ENCODE results near the gene HSPA1L.

Gene HSPA1L

GRCh38 chr6:31792761-31793171 lies 22.3 kb downstream of the HSPA1L start:
- no peak for DNase-seq (ENCODE audit: low read depth)
- H3K4me3 ChIP-seq (ENCODE audit: low read depth, low read length) = no peak overlapping the region

GRCh38 chr6:31792090-31792374 lies 23.1 kb downstream of the HSPA1L start:
- no peak overlapping the region for H3K4me3 ChIP-seq (ENCODE audit: low read depth, low read length)
- no peak for DNase-seq (ENCODE audit: low read depth)

GRCh38 chr6:31791324-31792089 lies 23.6 kb downstream of the HSPA1L start:
- H3K4me3 ChIP-seq (ENCODE audit: low read depth, low read length) = no peak overlapping the region
- DNase-seq (ENCODE audit: low read depth) = no peak

- DNase-seq (ENCODE audit: low read depth) = no peak
- no peak overlapping the region for H3K4me3 ChIP-seq (ENCODE audit: low read depth, low read length)
Observed at GRCh38 chr6:31785475-31785874, 29.6 kb downstream of the HSPA1L start.

- no peak for DNase-seq (ENCODE audit: low read depth)
- no peak overlapping the region for H3K4me3 ChIP-seq (ENCODE audit: low read depth, low read length)
Observed at GRCh38 chr6:31784098-31784925, 30.8 kb downstream of the HSPA1L start.

DNA sequence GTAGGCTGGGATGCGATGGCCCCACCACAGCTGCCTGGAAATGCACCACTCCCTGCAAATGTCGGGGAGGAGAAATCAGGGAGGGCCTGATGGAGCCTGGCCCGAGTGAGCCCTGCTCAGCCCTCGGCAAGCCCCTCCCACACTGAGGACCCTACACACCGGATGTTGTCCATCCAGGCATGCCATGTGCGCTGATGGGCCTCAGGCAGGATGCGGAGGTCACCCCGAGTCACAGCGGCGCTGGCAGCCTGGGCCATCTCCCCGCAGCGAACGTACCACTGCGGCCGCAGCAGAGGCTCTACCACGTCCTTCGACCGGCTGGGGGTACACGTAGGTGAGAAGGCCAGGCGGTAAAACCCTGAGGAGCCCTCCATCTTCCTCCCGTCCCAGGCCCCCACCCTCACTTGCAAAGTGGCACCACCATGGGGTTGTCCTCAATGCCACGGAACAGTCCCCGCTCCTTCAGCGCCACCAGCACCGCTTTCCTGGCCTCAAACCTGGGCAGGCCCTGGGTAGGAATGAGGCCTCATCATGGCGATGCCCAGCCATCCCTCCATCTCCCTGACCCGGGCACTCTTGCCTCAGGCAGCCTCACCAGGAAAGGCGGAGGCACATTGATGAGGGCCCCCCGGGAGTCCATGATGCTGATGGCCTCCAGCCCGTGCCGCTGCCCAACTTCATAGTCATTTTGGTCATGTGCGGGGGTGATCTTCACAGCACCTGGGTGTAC lies 32.8 kb downstream of the HSPA1L start:
- no peak overlapping the region for H3K4me3 ChIP-seq (ENCODE audit: low read depth, low read length)
- no peak for DNase-seq (ENCODE audit: low read depth)

GRCh38 chr6:31781244-31782125 lies 33.6 kb downstream of the HSPA1L start:
- H3K4me3 ChIP-seq (ENCODE audit: low read depth, low read length) = no peak overlapping the region
- no peak for DNase-seq (ENCODE audit: low read depth)

DNA sequence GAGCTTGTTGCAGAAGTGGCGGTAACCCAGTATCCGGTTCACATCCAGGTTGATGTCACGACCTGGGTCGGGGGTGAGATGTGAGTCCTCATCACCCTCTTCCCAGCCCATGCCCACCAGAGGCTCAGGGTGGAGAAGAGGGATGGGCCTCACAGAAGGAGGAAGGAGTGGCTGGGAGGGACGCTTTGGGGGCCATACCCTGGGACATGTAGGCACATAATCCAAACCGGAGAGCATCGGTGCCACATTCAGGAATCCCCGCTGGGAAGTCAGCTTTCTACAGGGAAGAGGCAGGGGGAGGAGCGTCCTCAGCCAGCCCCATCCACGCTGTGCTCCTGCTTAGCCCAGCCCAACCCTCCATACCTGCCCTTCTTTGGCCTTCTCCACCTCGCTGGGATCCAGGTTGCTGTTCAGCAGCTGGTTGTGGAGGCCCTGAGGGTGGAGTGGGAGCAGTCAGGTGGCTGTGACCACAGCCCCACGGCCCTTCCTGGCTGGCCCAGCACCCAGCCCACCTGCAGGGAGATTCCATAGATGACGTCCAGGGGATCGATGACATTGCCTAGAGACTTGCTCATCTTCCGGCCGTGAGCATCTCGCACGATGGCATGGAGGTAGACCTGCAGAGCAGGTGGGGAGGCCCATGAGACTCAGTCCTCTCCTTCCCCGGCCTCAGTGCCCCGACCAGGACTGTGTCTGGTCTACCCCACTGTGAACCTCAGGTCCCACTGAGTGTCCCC lies 34.4 kb downstream of the HSPA1L start:
- H3K4me3 ChIP-seq (ENCODE audit: low read depth, low read length) = no peak overlapping the region
- DNase-seq (ENCODE audit: low read depth) = no peak

DNA sequence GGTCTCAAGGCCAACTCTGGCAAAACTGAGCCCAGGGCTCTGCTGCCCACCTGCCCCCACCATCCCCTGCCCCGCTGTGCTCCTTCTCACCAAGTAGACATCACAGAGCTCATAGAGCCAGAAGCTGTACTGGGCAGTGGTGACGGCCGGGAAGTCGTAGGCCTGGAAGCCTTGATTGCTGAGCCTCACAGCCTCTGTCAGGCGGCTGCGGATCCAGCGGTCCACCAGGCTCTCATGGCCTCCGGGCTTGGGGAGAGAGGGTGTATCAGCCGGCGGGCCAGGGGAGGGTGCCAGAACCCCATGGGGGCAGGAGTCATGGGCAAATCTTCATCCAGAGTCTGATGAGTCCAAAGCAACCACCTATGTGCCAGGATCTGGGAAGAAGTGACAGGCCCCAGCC lies 35.2 kb downstream of the HSPA1L start:
- no peak overlapping the region for H3K4me3 ChIP-seq (ENCODE audit: low read depth, low read length)

GRCh38 chr6:31778999-31779885 lies 35.8 kb downstream of the HSPA1L start:
- H3K4me3 ChIP-seq (ENCODE audit: low read depth, low read length) = no peak overlapping the region
- no peak for DNase-seq (ENCODE audit: low read depth)

More for the DNA sequence above, 35.2 kb downstream of the HSPA1L start:
- DNase-seq (ENCODE audit: low read depth) = no peak

- no peak overlapping the region for H3K4me3 ChIP-seq (ENCODE audit: low read depth, low read length)
- DNase-seq (ENCODE audit: low read depth) = no peak
Observed at GRCh38 chr6:31778193-31778592, 36.9 kb downstream of the HSPA1L start.

- no peak overlapping the region for H3K4me3 ChIP-seq (ENCODE audit: low read depth, low read length)
- no peak for DNase-seq (ENCODE audit: low read depth)
Observed at GRCh38 chr6:31777667-31778050, 37.4 kb downstream of the HSPA1L start.

GRCh38 chr6:31776989-31777666 lies 38.0 kb downstream of the HSPA1L start, which contains the start of gene VWA7:
TSS of gene VWA7 (minus strand) at chr6:31777328. CDS start at chr6:31776779, 549 bp downstream.
- peak; percentile 47 for DNase-seq (ENCODE audit: low read depth)
- no peak within 1 kb of the TSS for H3K4me3 ChIP-seq (ENCODE audit: low read depth, low read length)

- no peak for DNase-seq (ENCODE audit: low read depth)
- no peak overlapping the region for H3K4me3 ChIP-seq (ENCODE audit: low read depth, low read length)
Observed at GRCh38 chr6:31776485-31776988, 38.5 kb downstream of the HSPA1L start.

DNA sequence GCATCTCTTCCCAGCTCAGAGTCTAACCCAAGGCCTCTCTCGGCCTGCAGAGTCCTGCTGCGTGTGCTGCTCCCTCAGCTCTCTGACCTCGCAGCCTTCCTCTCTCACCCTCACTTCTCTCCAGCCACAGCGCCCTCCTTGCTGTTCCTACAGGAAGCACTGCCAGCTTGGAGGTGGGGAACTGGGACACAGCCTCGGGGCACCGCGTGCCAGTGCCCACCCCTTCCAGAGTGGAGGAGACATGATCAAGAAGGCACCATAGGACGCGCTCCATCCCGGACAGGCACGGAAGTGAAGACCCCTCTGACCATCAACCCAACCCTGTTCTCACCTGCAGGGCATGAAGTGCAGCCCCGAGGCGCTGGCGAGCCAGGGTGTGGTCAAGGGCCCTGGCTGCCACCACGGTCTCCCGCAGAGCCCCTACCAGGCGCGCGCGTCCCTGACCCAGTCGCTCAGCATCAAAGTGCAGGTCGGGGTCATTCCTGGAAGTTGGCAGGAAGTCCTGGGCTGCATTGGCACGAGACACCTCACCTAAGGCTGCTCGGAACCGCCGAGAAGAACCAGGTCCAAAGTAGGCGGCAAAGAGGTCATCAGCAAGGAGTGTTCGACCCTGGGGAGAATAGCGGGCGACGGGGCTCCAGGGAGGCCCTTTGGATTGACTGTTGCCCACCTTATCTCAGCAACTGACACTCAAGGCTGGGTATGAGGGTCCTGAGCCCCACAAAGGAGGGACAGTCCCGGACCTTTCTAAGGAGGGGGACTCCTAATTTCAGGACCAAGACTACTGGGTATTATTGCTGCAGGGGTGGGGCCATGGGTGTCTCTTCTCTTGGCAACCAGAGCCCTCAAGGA lies 39.2 kb downstream of the HSPA1L start:
- DNase-seq (ENCODE audit: low read depth) = no peak

DNA sequence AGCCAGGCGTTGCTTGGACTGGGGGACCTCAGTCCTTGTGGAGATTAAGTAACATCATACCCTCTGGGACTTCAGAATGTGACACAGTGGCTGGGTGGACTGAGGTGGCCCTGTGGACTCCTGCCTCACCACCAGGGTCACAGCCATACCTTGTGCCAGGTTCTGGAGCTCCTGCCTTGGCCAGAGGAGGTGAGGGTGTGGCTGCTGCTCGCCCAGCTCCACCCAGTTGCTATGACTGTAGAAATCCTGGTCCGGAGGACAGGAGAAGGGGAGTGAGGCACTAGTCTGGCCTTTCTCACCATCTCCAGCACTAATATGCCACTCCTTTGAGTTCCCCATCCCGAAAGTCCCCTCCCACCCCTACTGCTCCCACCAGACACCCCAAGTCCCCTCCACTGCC lies 39.9 kb downstream of the HSPA1L start:
- no peak for DNase-seq (ENCODE audit: low read depth)
- H3K4me3 ChIP-seq (ENCODE audit: low read depth, low read length) = no peak overlapping the region

More for the DNA sequence above, 39.2 kb downstream of the HSPA1L start:
- H3K4me3 ChIP-seq (ENCODE audit: low read depth, low read length) = no peak overlapping the region

Measured in skeletal muscle cell (primary cell).